BLaER1 treated with 17β-estradiol and CSF1 and Interleukin-3, amounts not matched to agents 10 nM and 100 nM (cell line): Measurements from ENCODE around the gene ACVR1.

ENCODE experiments used
- H3K27ac ChIP-seq, 11 experiments: shearing (Covaris generic); formaldehyde crosslinking; 2 replicates each; pipeline ENCODE4 v1.8.1; 2022
- H3K27me3 ChIP-seq, 11 experiments: shearing (Covaris generic); formaldehyde crosslinking; 2 replicates each; pipeline ENCODE4 v1.8.1; 2022
- H3K36me3 ChIP-seq, 11 experiments: shearing (Covaris generic); formaldehyde crosslinking; 2 replicates each; pipeline ENCODE4 v1.8.1; 2022
- H3K4me1 ChIP-seq, 10 experiments: shearing (Covaris generic); formaldehyde crosslinking; 2 replicates each; pipeline ENCODE4 v1.8.1; 2022
- H3K4me2 ChIP-seq, 11 experiments: shearing (Covaris generic); formaldehyde crosslinking; 2 replicates each; pipeline ENCODE4 v1.8.1; 2022
- H3K4me3 ChIP-seq, 10 experiments: shearing (Covaris generic); formaldehyde crosslinking; 2 replicates each; pipeline ENCODE4 v1.8.1; 2022
- H3K9ac ChIP-seq, 11 experiments: shearing (Covaris generic); formaldehyde crosslinking; 2 replicates each; pipeline ENCODE4 v1.8.1; 2022
- H3K9me3 ChIP-seq, 11 experiments: shearing (Covaris generic); formaldehyde crosslinking; replicated peaks in 1 of 11; 2 replicates each; pipeline ENCODE4 v1.8.1; 2022
- H4K20me1 ChIP-seq, 11 experiments: shearing (Covaris generic); formaldehyde crosslinking; 2 replicates each; pipeline ENCODE4 v1.8.1; 2022
- Cebpa-rat ChIP-seq, 11 experiments: shearing (Covaris generic); IDR thresholded peaks; 2 replicates each; pipeline ENCODE4 v1.8.1; 2022

ACVR1 gene

DNA sequence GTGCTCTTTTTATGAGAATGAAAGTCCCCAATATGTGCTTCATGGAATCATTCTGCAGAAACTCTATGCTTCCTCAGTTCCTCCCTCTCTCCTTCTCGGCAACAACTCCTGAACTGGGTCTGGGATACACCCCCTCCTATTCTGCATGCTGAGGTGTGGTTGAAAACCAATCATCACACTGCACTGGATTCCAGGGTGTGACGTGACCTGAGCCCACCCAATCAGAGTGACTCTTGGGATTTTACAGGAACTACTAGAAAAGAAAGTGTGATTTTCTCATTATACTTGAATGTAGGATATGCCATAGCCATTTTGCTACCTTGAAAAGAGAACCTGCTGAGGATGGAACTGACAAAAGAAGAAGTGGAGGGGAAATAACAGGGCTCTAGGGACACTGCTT, 36.3 kb downstream of the ACVR1 start:
- peaks cover 0 to 18% (median 0%) of the 10 kb centered on the region in 11 experiments; a peak in 2 of 22 replicates for H3K36me3 ChIP-seq
- peaks cover 0 to 12% (median 0%) of the 10 kb centered on the region in 11 experiments; a peak in 2 of 22 replicates for H4K20me1 ChIP-seq
- peaks cover 3 to 38% (median 18%) of the 10 kb centered on the region in 10 experiments; a peak in 16 of 20 replicates for H3K4me1 ChIP-seq
- no peak overlapping the region for H3K9ac ChIP-seq
- H3K9me3 ChIP-seq: peaks cover 0 to 3% (median 0%) of the 10 kb centered on the region in 11 experiments; a peak in 2 of 22 replicates
- no peaks in the 10 kb centered on the region for H3K27me3 ChIP-seq
- H3K4me2 ChIP-seq: peak overlapping the region in 2 of 11 experiments; percentile 3 to 75; a peak in 2 of 22 replicates
- H3K27ac ChIP-seq: 0 out of 22 replicates have a peak overlapping the region, but pooled peaks of 1 of the 11 experiments have one; percentile 76
- TF ChIP-seq Cebpa-rat (IDR thresholded peaks at IDR 0.05): no peak
- no peak overlapping the region for H3K4me3 ChIP-seq

- peak overlapping the region in 3 of 11 experiments; percentile 49 to 82 (median 76); a peak in 6 of 22 replicates for H3K27ac ChIP-seq
- peak overlapping the region in 6 of 11 experiments; percentile 25 to 75 (median 68); a peak in 11 of 22 replicates for H3K4me2 ChIP-seq
- peaks cover 0 to 3% (median 0%) of the 10 kb centered on the region in 11 experiments; a peak in 2 of 22 replicates for H3K9me3 ChIP-seq
- peaks cover 0 to 18% (median 0%) of the 10 kb centered on the region in 11 experiments; a peak in 2 of 22 replicates for H3K36me3 ChIP-seq
- H3K4me1 ChIP-seq: peaks cover 4 to 38% (median 19%) of the 10 kb centered on the region in 10 experiments; a peak in 16 of 20 replicates
- H3K9ac ChIP-seq: peak overlapping the region in 1 of 11 experiments; percentile 59; a peak in 1 of 22 replicates
- peaks cover 0 to 12% (median 0%) of the 10 kb centered on the region in 11 experiments; a peak in 2 of 22 replicates for H4K20me1 ChIP-seq
- H3K4me3 ChIP-seq: no peak overlapping the region
- TF ChIP-seq Cebpa-rat (IDR thresholded peaks at IDR 0.05): no peak
- H3K27me3 ChIP-seq: no peaks in the 10 kb centered on the region
Measured at GRCh38 chr2:157839162-157839801, 36.8 kb downstream of the ACVR1 start.

DNA sequence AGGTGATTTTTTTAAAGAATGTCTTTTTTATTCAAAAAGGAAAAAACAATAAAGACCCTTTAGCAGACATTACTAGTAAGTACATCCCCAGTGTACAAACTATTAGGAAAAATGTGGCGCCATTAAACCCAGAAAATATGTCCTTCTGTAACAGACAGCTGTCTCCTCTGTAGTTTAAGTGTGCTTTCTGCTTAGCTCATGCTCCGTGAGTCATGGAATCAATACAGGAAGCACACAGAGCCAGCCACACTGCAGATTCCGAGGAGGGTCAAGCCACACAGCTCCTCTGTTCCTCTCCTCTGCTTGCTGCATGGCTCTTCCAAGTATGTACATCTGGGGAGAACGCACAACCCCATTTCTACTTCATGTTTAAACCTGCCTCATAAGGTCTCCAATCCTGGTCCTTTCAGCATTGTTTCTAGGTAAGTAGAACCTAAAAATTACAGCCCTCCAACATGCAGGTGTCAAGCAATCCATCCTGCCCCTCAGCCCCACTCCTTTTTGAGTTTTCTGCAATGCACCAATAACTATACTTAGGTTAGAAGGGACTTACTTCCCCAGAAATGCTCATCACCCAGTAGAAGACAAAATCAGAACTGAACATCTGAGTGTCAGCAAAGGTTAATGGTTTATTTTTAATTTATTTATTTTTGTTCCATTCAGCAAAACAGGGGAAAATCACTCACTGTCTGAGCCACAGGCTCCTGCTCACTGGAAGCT, 37.5 kb downstream of the ACVR1 start:
- peaks cover 0 to 18% (median 0%) of the 10 kb centered on the region in 11 experiments; a peak in 2 of 22 replicates for H3K36me3 ChIP-seq
- no peak for TF ChIP-seq Cebpa-rat (IDR thresholded peaks at IDR 0.05)
- peak overlapping the region in 4 of 11 experiments; percentile 18 to 59 (median 33); a peak in 6 of 22 replicates for H3K9ac ChIP-seq
- peak overlapping the region in 7 of 11 experiments; percentile 24 to 75 (median 65); a peak in 13 of 22 replicates for H3K4me2 ChIP-seq
- H3K4me1 ChIP-seq: peaks cover 4 to 38% (median 19%) of the 10 kb centered on the region in 10 experiments; a peak in 16 of 20 replicates
- H3K9me3 ChIP-seq: peaks cover 0 to 3% (median 0%) of the 10 kb centered on the region in 11 experiments; a peak in 2 of 22 replicates
- peaks cover 0 to 12% (median 0%) of the 10 kb centered on the region in 11 experiments; a peak in 2 of 22 replicates for H4K20me1 ChIP-seq
- H3K27ac ChIP-seq: peak overlapping the region in 8 of 11 experiments; percentile 17 to 82 (median 52); a peak in 13 of 22 replicates
- H3K4me3 ChIP-seq: no peak overlapping the region
- no peaks in the 10 kb centered on the region for H3K27me3 ChIP-seq

GRCh38 chr2:157837851-157838441, 38.2 kb downstream of the ACVR1 start:
- no peak for TF ChIP-seq Cebpa-rat (IDR thresholded peaks at IDR 0.05)
- Histone ChIP-seq H3K27ac (peak overlapping the region in 8 of 11 experiments; percentile 17 to 82 (median 52); a peak in 14 of 22 replicates), H3K9ac (peak overlapping the region in 4 of 11 experiments; percentile 18 to 59 (median 33); a peak in 6 of 22 replicates), H3K4me1 (peaks cover 4 to 38% (median 19%) of the 10 kb centered on the region in 10 experiments; a peak in 16 of 20 replicates), H3K36me3 (peaks cover 0 to 18% (median 0%) of the 10 kb centered on the region in 11 experiments; a peak in 2 of 22 replicates), H4K20me1 (peaks cover 0 to 12% (median 0%) of the 10 kb centered on the region in 11 experiments; a peak in 2 of 22 replicates), H3K4me3 (no peak overlapping the region), H3K4me2 (peak overlapping the region in 7 of 11 experiments; percentile 24 to 75 (median 65); a peak in 13 of 22 replicates), H3K27me3 (no peaks in the 10 kb centered on the region), H3K9me3 (peaks cover 0 to 3% (median 0%) of the 10 kb centered on the region in 11 experiments; a peak in 2 of 22 replicates)

- Histone ChIP-seq H3K4me2 (no peak overlapping the region), H3K27ac (no peak overlapping the region), H4K20me1 (peaks cover 0 to 12% (median 0%) of the 10 kb centered on the region in 11 experiments; a peak in 1 of 22 replicates), H3K9ac (no peak overlapping the region), H3K27me3 (no peaks in the 10 kb centered on the region), H3K4me1 (peaks cover 4 to 46% (median 19%) of the 10 kb centered on the region in 10 experiments; a peak in 16 of 20 replicates), H3K9me3 (peaks cover 0 to 3% (median 0%) of the 10 kb centered on the region in 11 experiments; a peak in 2 of 22 replicates), H3K36me3 (peaks cover 0 to 18% (median 0%) of the 10 kb centered on the region in 11 experiments; a peak in 2 of 22 replicates), H3K4me3 (no peak overlapping the region)
- TF ChIP-seq Cebpa-rat (IDR thresholded peaks at IDR 0.05): no peak
Measured at GRCh38 chr2:157836531-157836930, 39.6 kb downstream of the ACVR1 start.

GRCh38 chr2:157835425-157835824, 40.7 kb downstream of the ACVR1 start:
- Histone ChIP-seq H3K9ac (no peak overlapping the region), H3K9me3 (peaks cover 0 to under 1% (median 0%) of the 10 kb centered on the region in 11 experiments; a peak in 2 of 22 replicates), H3K27ac (no peak overlapping the region), H3K36me3 (peaks cover 0 to 13% (median 0%) of the 10 kb centered on the region in 11 experiments; a peak in 2 of 22 replicates), H3K27me3 (no peaks in the 10 kb centered on the region), H3K4me2 (peak overlapping the region in 1 of 11 experiments; percentile 29; a peak in 1 of 22 replicates), H3K4me3 (no peak overlapping the region), H4K20me1 (peaks cover 0 to 12% (median 0%) of the 10 kb centered on the region in 11 experiments; a peak in 1 of 22 replicates), H3K4me1 (peaks cover 4 to 57% (median 19%) of the 10 kb centered on the region in 10 experiments; a peak in 16 of 20 replicates)
- TF ChIP-seq Cebpa-rat (IDR thresholded peaks at IDR 0.05): no peak

- Histone ChIP-seq H3K9me3 (no peaks in the 10 kb centered on the region), H3K4me2 (peak overlapping the region in 8 of 11 experiments; percentile 7 to 42 (median 20); a peak in 4 of 22 replicates), H3K27ac (no peak overlapping the region), H4K20me1 (peaks cover 0 to 10% (median 0%) of the 10 kb centered on the region in 11 experiments; a peak in 1 of 22 replicates), H3K36me3 (peaks cover 0 to 12% (median 0%) of the 10 kb centered on the region in 11 experiments; a peak in 2 of 22 replicates), H3K9ac (no peak overlapping the region), H3K4me1 (peaks cover 4 to 60% (median 19%) of the 10 kb centered on the region in 10 experiments; a peak in 16 of 20 replicates), H3K27me3 (no peaks in the 10 kb centered on the region), H3K4me3 (no peak overlapping the region)
- TF ChIP-seq Cebpa-rat (IDR thresholded peaks at IDR 0.05): no peak
Measured at GRCh38 chr2:157835006-157835405, 41.1 kb downstream of the ACVR1 start.
